ENCODE measurements around the gene ATP1A4. TPM values are rescaled to one million over a fixed set of nuclear protein-coding genes. Genes with fewer than 3 reads are reported as not detected.
A peak's percentile ranks its signal among the peaks of the same experiment; 100 is the strongest.

ATP1A4 gene
- total and polyA plus RNA-seq, 9 of the 15 experiments (the other 6 are each of a cell fraction or from before 2014, with no cell fraction given), result 0.07 TPM; not detected in 8

DNA sequence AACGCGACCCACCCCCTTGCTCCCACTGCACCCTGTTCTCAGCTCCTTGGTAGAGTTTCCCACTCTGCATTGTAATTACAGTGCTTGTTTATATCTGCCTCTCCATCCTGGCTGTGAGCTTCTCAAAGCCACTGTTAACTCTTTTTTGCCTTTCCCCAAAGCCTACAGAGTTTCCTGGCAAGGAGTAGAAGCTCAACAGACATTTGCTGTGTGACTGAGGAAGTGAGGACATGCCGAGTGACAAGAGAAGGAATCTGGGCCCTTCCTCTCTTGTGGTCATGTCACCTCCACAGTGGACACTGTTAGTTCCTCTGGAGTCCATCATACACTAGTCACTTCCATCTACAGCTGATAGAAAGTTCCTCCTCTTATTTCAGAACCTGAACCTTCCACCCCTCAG, 46.9 kb upstream of the ATP1A4 start:
- peaks cover 0 to 4% of the 10 kb centered on the region in 2 experiments; a peak in 1 of 5 replicates for H3K27me3 ChIP-seq (ENCODE audit: control insufficient read depth in 2 of 2, insufficient read depth in 2 of 2, low read length in 2 of 2)
- H2AFZ ChIP-seq (ENCODE audit: low read depth, low read length), result no peak overlapping the region
- 27% methylated on average over 3 of the region's 3 CpGs for WGBS (ENCODE audit: insufficient coverage, low coverage, missing lambda C conversion rate)
- in situ Hi-C loops (cut with MboI), result loop anchor here (10.0 kb wide), 1 partner anchor 270 kb away; no protein-coding TSS in a partner anchor
- H3K9me1 ChIP-seq (ENCODE audit: control insufficient read depth, insufficient read depth, low read length), result no peaks in the 10 kb centered on the region
- no peak overlapping the region for H3K27ac ChIP-seq (ENCODE audit: extremely low read depth, low read depth, low read length)
- no peak overlapping the region for H3K9ac ChIP-seq (ENCODE audit: insufficient read depth in 1 of 2, low read depth in 2 of 2, low read length in 2 of 2)
- peaks cover 12% of the 10 kb centered on the region in 2 experiments; a peak in 4 of 5 replicates for H3K4me1 ChIP-seq (replicated peaks in 1 of 2; ENCODE audit: control insufficient read depth in 2 of 2, insufficient read depth in 2 of 2, low read length in 2 of 2)
- ATAC-seq, result no peak
- H4K20me1 ChIP-seq (replicated peaks; ENCODE audit: control insufficient read depth, insufficient read depth, low read length), result no peaks in the 10 kb centered on the region
- H3K4me2 ChIP-seq (ENCODE audit: insufficient read depth, low read length), result no peak overlapping the region
- TF ChIP-seq HCFC1 (IDR thresholded peaks at IDR 0.05; ENCODE audit: low read depth, low read length) (no peak), SPI1 (IDR thresholded peaks at IDR 0.05; ENCODE audit: borderline replicate concordance, low read depth, low read length) (peak; percentile 31; the same call in 1 of the 2 replicates)
- TF ChIP-seq, protein P1, sequence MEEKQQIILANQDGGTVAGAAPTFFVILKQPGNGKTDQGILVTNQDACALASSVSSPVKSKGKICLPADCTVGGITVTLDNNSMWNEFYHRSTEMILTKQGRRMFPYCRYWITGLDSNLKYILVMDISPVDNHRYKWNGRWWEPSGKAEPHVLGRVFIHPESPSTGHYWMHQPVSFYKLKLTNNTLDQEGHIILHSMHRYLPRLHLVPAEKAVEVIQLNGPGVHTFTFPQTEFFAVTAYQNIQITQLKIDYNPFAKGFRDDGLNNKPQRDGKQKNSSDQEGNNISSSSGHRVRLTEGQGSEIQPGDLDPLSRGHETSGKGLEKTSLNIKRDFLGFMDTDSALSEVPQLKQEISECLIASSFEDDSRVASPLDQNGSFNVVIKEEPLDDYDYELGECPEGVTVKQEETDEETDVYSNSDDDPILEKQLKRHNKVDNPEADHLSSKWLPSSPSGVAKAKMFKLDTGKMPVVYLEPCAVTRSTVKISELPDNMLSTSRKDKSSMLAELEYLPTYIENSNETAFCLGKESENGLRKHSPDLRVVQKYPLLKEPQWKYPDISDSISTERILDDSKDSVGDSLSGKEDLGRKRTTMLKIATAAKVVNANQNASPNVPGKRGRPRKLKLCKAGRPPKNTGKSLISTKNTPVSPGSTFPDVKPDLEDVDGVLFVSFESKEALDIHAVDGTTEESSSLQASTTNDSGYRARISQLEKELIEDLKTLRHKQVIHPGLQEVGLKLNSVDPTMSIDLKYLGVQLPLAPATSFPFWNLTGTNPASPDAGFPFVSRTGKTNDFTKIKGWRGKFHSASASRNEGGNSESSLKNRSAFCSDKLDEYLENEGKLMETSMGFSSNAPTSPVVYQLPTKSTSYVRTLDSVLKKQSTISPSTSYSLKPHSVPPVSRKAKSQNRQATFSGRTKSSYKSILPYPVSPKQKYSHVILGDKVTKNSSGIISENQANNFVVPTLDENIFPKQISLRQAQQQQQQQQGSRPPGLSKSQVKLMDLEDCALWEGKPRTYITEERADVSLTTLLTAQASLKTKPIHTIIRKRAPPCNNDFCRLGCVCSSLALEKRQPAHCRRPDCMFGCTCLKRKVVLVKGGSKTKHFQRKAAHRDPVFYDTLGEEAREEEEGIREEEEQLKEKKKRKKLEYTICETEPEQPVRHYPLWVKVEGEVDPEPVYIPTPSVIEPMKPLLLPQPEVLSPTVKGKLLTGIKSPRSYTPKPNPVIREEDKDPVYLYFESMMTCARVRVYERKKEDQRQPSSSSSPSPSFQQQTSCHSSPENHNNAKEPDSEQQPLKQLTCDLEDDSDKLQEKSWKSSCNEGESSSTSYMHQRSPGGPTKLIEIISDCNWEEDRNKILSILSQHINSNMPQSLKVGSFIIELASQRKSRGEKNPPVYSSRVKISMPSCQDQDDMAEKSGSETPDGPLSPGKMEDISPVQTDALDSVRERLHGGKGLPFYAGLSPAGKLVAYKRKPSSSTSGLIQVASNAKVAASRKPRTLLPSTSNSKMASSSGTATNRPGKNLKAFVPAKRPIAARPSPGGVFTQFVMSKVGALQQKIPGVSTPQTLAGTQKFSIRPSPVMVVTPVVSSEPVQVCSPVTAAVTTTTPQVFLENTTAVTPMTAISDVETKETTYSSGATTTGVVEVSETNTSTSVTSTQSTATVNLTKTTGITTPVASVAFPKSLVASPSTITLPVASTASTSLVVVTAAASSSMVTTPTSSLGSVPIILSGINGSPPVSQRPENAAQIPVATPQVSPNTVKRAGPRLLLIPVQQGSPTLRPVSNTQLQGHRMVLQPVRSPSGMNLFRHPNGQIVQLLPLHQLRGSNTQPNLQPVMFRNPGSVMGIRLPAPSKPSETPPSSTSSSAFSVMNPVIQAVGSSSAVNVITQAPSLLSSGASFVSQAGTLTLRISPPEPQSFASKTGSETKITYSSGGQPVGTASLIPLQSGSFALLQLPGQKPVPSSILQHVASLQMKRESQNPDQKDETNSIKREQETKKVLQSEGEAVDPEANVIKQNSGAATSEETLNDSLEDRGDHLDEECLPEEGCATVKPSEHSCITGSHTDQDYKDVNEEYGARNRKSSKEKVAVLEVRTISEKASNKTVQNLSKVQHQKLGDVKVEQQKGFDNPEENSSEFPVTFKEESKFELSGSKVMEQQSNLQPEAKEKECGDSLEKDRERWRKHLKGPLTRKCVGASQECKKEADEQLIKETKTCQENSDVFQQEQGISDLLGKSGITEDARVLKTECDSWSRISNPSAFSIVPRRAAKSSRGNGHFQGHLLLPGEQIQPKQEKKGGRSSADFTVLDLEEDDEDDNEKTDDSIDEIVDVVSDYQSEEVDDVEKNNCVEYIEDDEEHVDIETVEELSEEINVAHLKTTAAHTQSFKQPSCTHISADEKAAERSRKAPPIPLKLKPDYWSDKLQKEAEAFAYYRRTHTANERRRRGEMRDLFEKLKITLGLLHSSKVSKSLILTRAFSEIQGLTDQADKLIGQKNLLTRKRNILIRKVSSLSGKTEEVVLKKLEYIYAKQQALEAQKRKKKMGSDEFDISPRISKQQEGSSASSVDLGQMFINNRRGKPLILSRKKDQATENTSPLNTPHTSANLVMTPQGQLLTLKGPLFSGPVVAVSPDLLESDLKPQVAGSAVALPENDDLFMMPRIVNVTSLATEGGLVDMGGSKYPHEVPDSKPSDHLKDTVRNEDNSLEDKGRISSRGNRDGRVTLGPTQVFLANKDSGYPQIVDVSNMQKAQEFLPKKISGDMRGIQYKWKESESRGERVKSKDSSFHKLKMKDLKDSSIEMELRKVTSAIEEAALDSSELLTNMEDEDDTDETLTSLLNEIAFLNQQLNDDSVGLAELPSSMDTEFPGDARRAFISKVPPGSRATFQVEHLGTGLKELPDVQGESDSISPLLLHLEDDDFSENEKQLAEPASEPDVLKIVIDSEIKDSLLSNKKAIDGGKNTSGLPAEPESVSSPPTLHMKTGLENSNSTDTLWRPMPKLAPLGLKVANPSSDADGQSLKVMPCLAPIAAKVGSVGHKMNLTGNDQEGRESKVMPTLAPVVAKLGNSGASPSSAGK (IDR thresholded peaks at IDR 0.05), result no peak
- H3K79me2 ChIP-seq (ENCODE audit: control insufficient read depth, insufficient read depth, low read length), result no peaks in the 10 kb centered on the region
- FAIRE-seq, result no peak
- no TSS peak for BruUV-seq (replicated peaks)
- H3K9me3 ChIP-seq (replicated peaks; ENCODE audit: control insufficient read depth, insufficient read depth, low read depth, low read length), result no peaks in the 10 kb centered on the region
- ChIA-PET CTCF (ENCODE audit: low intra/inter-chr PET ratio) (no interaction called here), POLR2A (interaction anchor here (0.6 to 1.1 kb wide), 2 partner anchors 16 to 105 kb away, joined by 3 read pairs; no protein-coding TSS in a partner anchor)
- DNase-seq (ENCODE audit: extremely low read depth in 1 of 4, low spot score in 3 of 4), result no peak
- intact Hi-C loops (cut with micrococcal nuclease), result no loop called here
- H3K36me3 ChIP-seq (ENCODE audit: control insufficient read depth, insufficient read depth, low read length), result no peaks in the 10 kb centered on the region
- H3K4me3 ChIP-seq, result no peak overlapping the region

Measured in K562 (cell line).